Activated naive CD8-positive, alpha-beta T cell treated with anti-CD3 and anti-CD28 coated beads, Interleukin-2, amount 10 ng/mL, durations not matched to agents 7 days and 5 days (primary cell): ENCODE results near the gene VWCE. TPM values are rescaled to one million over a fixed set of nuclear protein-coding genes. Genes with fewer than 3 reads are reported as not detected.
"Not testable (repeated sequence)": the region's sequence is repeated elsewhere in the genome, so short reads cannot be mapped to it uniquely, and the experiment has no call there.

Experiments used
- ATAC-seq: fragments of 150-1000 bp; cut with Tn5 transposase; one replicate; pipeline ENCODE4 v1.10.0; 2021; ENCODE audit warnings: low read depth, moderate library complexity
- POLR2A ChIA-PET: fragments of 350-600 bp; sonication (Branson Sonifier 250); formaldehyde crosslinking; loops from one replicate; lab custom pipeline; 2021; ENCODE audit warnings: antibody characterized with exemption; lab: Charles Lee
- DNase-seq: peaks from one replicate; pipeline ENCODE4 v3.0.0; 2021
- H3K27ac Mint-ChIP-seq: one replicate; pipeline ENCODE4 v1.8.0; 2022; ENCODE audit warnings: mild to moderate bottlenecking, mixed read lengths
- H3K27me3 Mint-ChIP-seq: one replicate; pipeline ENCODE4 v1.8.0; 2022; ENCODE audit warnings: mild to moderate bottlenecking, moderate library complexity, mixed read lengths
- H3K36me3 Mint-ChIP-seq: one replicate; pipeline ENCODE4 v1.8.0; 2021; ENCODE audit warnings: mild to moderate bottlenecking, mixed read lengths
- H3K4me1 Mint-ChIP-seq: one replicate; pipeline ENCODE4 v1.8.0; 2021; ENCODE audit warnings: mixed read lengths
- H3K4me3 Mint-ChIP-seq: one replicate; pipeline ENCODE4 v1.8.0; 2022; ENCODE audit warnings: mild to moderate bottlenecking, moderate library complexity, mixed read lengths
- H3K9me3 Mint-ChIP-seq: one replicate; pipeline ENCODE4 v1.8.0; 2021; ENCODE audit warnings: mixed read lengths
- total RNA-seq, 2 experiments: library from RNA; stranded (reverse); gene quantifications; one replicate each; pipeline ENCODE4 v1.2.3, GENCODE V29; 2021

VWCE gene
- total RNA-seq, 2 experiments from 2014 or later: 2.4 to 3.1 TPM

DNA sequence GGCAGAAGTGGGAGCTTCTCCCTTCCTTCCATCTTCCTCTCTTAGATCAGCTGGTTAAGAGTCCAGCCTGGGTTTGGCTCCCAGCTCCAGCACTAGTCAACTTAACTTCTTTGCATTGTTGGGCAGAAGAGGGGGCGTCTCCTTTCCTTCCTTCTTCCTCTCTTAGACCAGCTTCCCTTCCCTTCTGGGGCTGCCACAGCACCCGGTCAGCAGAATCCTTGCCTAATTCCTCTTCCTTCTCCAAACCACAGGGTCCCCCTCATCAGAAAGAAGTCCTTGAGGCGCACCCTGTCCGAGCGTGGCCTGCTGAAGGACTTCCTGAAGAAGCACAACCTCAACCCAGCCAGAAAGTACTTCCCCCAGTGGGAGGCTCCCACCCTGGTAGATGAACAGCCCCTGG, 72.4 kb downstream of the VWCE start:
- H3K27me3 Mint-ChIP-seq, H3K4me3 Mint-ChIP-seq, POLR2A ChIA-PET, ATAC-seq, DNase-seq, H3K27ac Mint-ChIP-seq, H3K4me1 Mint-ChIP-seq, H3K9me3 Mint-ChIP-seq, H3K36me3 Mint-ChIP-seq: not testable (repeated sequence)

- H3K4me1 Mint-ChIP-seq, H3K27ac Mint-ChIP-seq, ATAC-seq, H3K9me3 Mint-ChIP-seq, H3K36me3 Mint-ChIP-seq, H3K4me3 Mint-ChIP-seq, DNase-seq, H3K27me3 Mint-ChIP-seq, POLR2A ChIA-PET: not testable (repeated sequence)
Measured at GRCh38 chr11:61222047-61222446, 73.1 kb downstream of the VWCE start, which contains the start of gene PGA4. Gene PGA4 (plus strand): TSS chr11:61222347. CDS start chr11:61222401, 54 bp downstream.

DNA sequence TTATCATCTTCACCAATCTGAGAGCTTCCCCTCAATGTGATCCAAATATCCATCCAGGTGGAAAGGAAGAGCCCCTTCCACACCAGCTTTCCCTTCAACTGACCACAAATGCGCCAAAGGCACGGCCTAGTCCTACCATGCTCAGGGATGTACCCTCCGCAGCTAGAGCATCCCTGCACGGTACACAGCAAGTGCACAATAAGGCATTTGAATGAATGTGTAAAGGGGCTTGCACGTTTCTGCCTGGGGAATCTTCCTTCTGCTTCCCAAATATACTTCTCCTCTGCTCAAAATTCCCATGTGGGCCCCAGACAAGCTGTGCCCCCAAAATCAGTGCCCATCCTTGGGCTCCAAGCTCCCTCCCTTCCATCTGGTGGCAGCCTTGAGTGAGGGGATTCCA, 76.1 kb downstream of the VWCE start:
- H3K27ac Mint-ChIP-seq, H3K4me3 Mint-ChIP-seq, POLR2A ChIA-PET, H3K36me3 Mint-ChIP-seq, H3K9me3 Mint-ChIP-seq, DNase-seq, ATAC-seq, H3K27me3 Mint-ChIP-seq, H3K4me1 Mint-ChIP-seq: not testable (repeated sequence)

- DNase-seq, H3K4me3 Mint-ChIP-seq, H3K36me3 Mint-ChIP-seq, POLR2A ChIA-PET, ATAC-seq, H3K4me1 Mint-ChIP-seq, H3K27me3 Mint-ChIP-seq, H3K9me3 Mint-ChIP-seq, H3K27ac Mint-ChIP-seq: not testable (repeated sequence)
Measured at GRCh38 chr11:61218306-61218705, 76.8 kb downstream of the VWCE start.

- DNase-seq: not testable (repeated sequence)
Measured at GRCh38 chr11:61213711-61214324, 81.3 kb downstream of the VWCE start.

DNA sequence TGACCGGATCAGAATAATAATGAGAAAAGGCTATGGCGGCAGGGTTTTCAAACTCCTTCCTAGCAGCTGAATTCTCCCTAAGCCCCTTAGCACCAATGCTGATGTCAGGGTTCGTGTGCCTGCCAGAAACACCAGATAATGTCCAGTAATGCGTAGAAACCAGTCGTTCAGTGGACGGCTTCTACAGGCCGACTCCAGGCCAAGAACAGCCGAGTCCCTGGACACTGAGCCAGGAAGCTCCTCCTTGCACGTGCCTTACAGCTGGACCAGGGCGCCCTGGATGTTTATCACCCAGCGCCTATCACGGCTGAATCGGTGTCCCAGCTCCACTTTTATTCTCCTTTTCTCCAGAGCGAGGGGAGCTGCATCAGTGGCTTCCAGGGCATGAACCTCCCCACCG, 82.9 kb downstream of the VWCE start:
- H3K36me3 Mint-ChIP-seq, H3K27me3 Mint-ChIP-seq, DNase-seq, ATAC-seq, H3K27ac Mint-ChIP-seq, H3K4me1 Mint-ChIP-seq, H3K4me3 Mint-ChIP-seq, POLR2A ChIA-PET, H3K9me3 Mint-ChIP-seq: not testable (repeated sequence)

More at GRCh38 chr11:61213711-61214324, 81.3 kb downstream of the VWCE start:
- H3K4me1 Mint-ChIP-seq, POLR2A ChIA-PET, H3K27ac Mint-ChIP-seq, ATAC-seq, H3K9me3 Mint-ChIP-seq, H3K4me3 Mint-ChIP-seq, H3K36me3 Mint-ChIP-seq, H3K27me3 Mint-ChIP-seq: not testable (repeated sequence)

DNA sequence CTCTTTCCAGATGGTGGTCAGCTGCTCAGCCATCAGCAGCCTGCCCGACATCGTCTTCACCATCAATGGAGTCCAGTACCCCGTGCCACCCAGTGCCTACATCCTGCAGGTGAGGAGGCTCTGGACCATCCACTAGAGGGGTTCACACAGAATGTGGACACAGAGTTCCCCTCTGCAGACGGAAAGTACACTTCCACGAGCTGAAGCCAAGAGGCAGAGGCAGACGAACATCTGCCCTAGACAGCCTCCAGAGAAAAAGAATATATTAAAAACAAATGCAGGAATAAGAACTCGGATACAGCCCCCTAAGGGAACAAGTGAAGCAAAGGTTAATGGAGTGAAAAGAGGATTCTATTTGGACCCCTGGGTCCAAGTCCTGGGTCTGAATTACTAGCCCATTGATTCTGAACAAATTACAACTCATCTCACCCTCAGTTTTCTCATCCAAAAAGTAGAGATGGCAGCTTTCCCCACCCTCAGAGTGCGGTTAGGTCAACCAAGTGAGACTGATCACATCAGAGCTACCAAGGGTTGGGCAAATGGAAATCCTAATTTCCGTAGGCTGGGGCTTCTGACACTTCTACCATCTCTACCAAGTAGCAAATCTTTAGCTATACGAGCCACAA, 83.7 kb downstream of the VWCE start:
- H3K27ac Mint-ChIP-seq, H3K4me1 Mint-ChIP-seq, H3K9me3 Mint-ChIP-seq, H3K27me3 Mint-ChIP-seq, H3K36me3 Mint-ChIP-seq, H3K4me3 Mint-ChIP-seq, POLR2A ChIA-PET, DNase-seq, ATAC-seq: not testable (repeated sequence)

DNA sequence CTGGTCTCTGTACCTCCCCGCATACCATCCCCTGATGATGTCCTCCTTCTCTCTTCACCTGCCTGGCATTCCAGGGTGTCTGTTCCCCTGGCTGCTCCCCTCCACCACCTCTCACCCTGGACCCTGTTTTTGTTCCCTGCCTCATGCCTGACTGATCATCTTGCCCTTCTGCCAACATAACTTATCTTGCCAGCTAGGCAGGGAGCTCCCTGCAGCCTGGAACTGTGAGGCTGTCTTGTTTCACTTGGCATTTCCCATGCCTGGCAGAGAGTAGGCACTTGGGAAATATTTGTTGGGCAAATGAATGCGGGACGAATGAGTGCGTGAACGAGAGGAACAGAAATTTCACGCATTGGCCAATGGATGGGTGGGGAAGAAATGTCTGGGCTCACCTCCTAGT, 84.5 kb downstream of the VWCE start:
- ATAC-seq, H3K4me3 Mint-ChIP-seq, H3K27me3 Mint-ChIP-seq, H3K9me3 Mint-ChIP-seq, H3K4me1 Mint-ChIP-seq, H3K36me3 Mint-ChIP-seq, H3K27ac Mint-ChIP-seq, POLR2A ChIA-PET, DNase-seq: not testable (repeated sequence)

Other genes with a start within 250 kb of the VWCE start
- gene CD5, start 192.8 kb downstream of the VWCE start, total RNA-seq: 100 to 1,000 TPM; 303 to 313 TPM
- 1 to 10 TPM; 5.6 to 6.0 TPM for gene VPS37C, start 133.9 kb downstream of the VWCE start, total RNA-seq
- not detected for gene PGA3, start 91.8 kb downstream of the VWCE start, total RNA-seq
- not detected for gene PGA4, start 73.0 kb downstream of the VWCE start, total RNA-seq
- not detected for gene PGA5, start 54.1 kb downstream of the VWCE start, total RNA-seq
- 100 to 1,000 TPM; 168 to 181 TPM for gene DDB1, start 37.8 kb upstream of the VWCE start, total RNA-seq
- 10 to 100 TPM; 31.5 to 34.3 TPM for gene TKFC, start 37.9 kb upstream of the VWCE start, total RNA-seq
- 10 to 100 TPM; 43.6 to 44.7 TPM for gene CYB561A3, start 66.6 kb upstream of the VWCE start, total RNA-seq
- gene TMEM138, start 67.1 kb upstream of the VWCE start, total RNA-seq: 10 to 100 TPM; 53.4 to 57.7 TPM
- gene TMEM216, start 97.3 kb upstream of the VWCE start, total RNA-seq: 10 to 100 TPM; 10.5 to 11.1 TPM
- gene CPSF7, start 134.7 kb upstream of the VWCE start, total RNA-seq: 100 to 1,000 TPM; 115 to 118 TPM
- 10 to 100 TPM; 48.5 to 53.1 TPM for gene SDHAF2, start 134.8 kb upstream of the VWCE start, total RNA-seq
- gene LRRC10B, start 213.4 kb upstream of the VWCE start, total RNA-seq: not detected